K562 (cell line): ENCODE data around the gene KHSRP. TPM values are rescaled to one million over a fixed set of nuclear protein-coding genes. Genes with fewer than 3 reads are reported as not detected.

Source experiments
- CBX8 ChIP-seq: fragments of 200-600 bp; sonication (generic); IDR thresholded peaks from 2 replicates; pipeline ENCODE4 v1.6.1; 2012; ENCODE audit warnings: borderline replicate concordance, mixed run types, low read depth, mild to moderate bottlenecking, moderate library complexity, mixed read lengths, low read length, control low read depth, inconsistent platforms; ENCODE audit not compliant: poor library complexity, severe bottlenecking; ENCODE audit errors: extremely low read depth
- CUX1 ChIP-seq: fragments of 200-800 bp; sonication (Bioruptor generic); IDR thresholded peaks from 2 replicates; pipeline ENCODE4 v1.6.1; 2016; ENCODE audit warnings: missing genetic modification characterization, missing compliant biosample characterization
- FOXK1 ChIP-seq: sonication (generic); formaldehyde crosslinking; IDR thresholded peaks from 2 replicates; pipeline ENCODE4 v1.8.0; 2022; ENCODE audit warnings: missing genetic modification reagents, mild to moderate bottlenecking, borderline replicate concordance
- HDAC8 ChIP-seq: fragments of 450-650 bp; IDR thresholded peaks from 2 replicates; pipeline ENCODE4 v1.6.1; 2016; ENCODE audit warnings: mild to moderate bottlenecking, missing genetic modification characterization, moderate library complexity, missing compliant biosample characterization
- LCOR ChIP-seq: sonication (generic); formaldehyde crosslinking; IDR thresholded peaks from 2 replicates; pipeline ENCODE4 v1.8.0; 2022; ENCODE audit warnings: mild to moderate bottlenecking, missing genetic modification reagents
- MAFK ChIP-seq: IDR thresholded peaks from 2 replicates; pipeline ENCODE4 v1.6.1; 2011; ENCODE audit warnings: low read length, improper control_type of control experiment
- POLR2A ChIP-seq: fragments of 450-650 bp; conservative IDR thresholded peaks from 2 replicates; pipeline ENCODE4 v1.6.1; 2016
- POLR2H ChIP-seq: IDR thresholded peaks from 2 replicates; pipeline ENCODE4 v1.6.1; 2016; ENCODE audit warnings: missing genetic modification characterization, low read depth, mild to moderate bottlenecking, control low read depth, missing compliant biosample characterization, moderate library complexity
- PPARD ChIP-seq: fragments of 250-450 bp; sonication (Bioruptor Pico); IDR thresholded peaks from 2 replicates; pipeline ENCODE4 v1.8.0; 2022; ENCODE audit warnings: inconsistent platforms, mild to moderate bottlenecking, moderate library complexity
- PRPF4 ChIP-seq: fragments of 200-400 bp; formaldehyde crosslinking; IDR thresholded peaks from one replicate; pipeline ENCODE4 v1.6.1; 2017; ENCODE audit warnings: low read length, low read depth, mild to moderate bottlenecking; ENCODE audit not compliant: insufficient read depth, poor library complexity, severe bottlenecking
- RFX5 ChIP-seq: IDR thresholded peaks from 2 replicates; pipeline ENCODE4 v1.6.1; 2011; ENCODE audit warnings: low read depth, mild to moderate bottlenecking, improper control_type of control experiment, low read length
- SRSF1 ChIP-seq: fragments of 200-400 bp; formaldehyde crosslinking; IDR thresholded peaks from 2 replicates; pipeline ENCODE4 v1.6.1; 2017; ENCODE audit warnings: mild to moderate bottlenecking, low read depth, low read length, moderate library complexity
- TRIM25 ChIP-seq: fragments of 450-650 bp; IDR thresholded peaks from 2 replicates; pipeline ENCODE4 v1.7.0; 2016; ENCODE audit warnings: borderline replicate concordance
- U2AF2 ChIP-seq: fragments of 200-400 bp; formaldehyde crosslinking; optimal IDR thresholded peaks from 2 replicates; pipeline ENCODE3; 2017; ENCODE audit warnings: low read depth, mild to moderate bottlenecking, low read length
- ZNF133 ChIP-seq: fragments of 250-450 bp; sonication (Bioruptor Pico); IDR thresholded peaks from 2 replicates; pipeline ENCODE4 v1.4.0; 2020; ENCODE audit warnings: mild to moderate bottlenecking
- ZNF232 ChIP-seq: sonication (generic); formaldehyde crosslinking; IDR thresholded peaks from 2 replicates; pipeline ENCODE4 v1.8.0; 2022; ENCODE audit warnings: mild to moderate bottlenecking, missing genetic modification reagents
- ZNF436 ChIP-seq: fragments of 250-450, 450-650 bp; sonication (Bioruptor Pico); formaldehyde crosslinking; IDR thresholded peaks from 2 replicates; pipeline ENCODE4 v1.7.0; 2020; ENCODE audit warnings: mild to moderate bottlenecking
- ZNF449 ChIP-seq: fragments of 250-450 bp; sonication (Bioruptor Pico); IDR thresholded peaks from 2 replicates; pipeline ENCODE4 v1.8.0; 2022; ENCODE audit warnings: moderate library complexity, mild to moderate bottlenecking, inconsistent platforms
- ZSCAN29 ChIP-seq: fragments of 450-650 bp; IDR thresholded peaks from 2 replicates; pipeline ENCODE4 v1.6.1; 2017
- ZSCAN32 ChIP-seq: fragments of 450-650 bp; formaldehyde crosslinking; IDR thresholded peaks from 2 replicates; pipeline ENCODE4 v1.4.0; 2020; ENCODE audit warnings: mild to moderate bottlenecking, moderate library complexity
- polyA plus RNA-seq, 8 experiments: library from polyadenylated mRNA; depleted of rRNA in 4 of 8; stranded (reverse) in 5 of 8; unstranded in 3 of 8; fragments of >200 nt; fragmentation: Nextera tagmentation in 2 of 8; fragmentation: Illumina TruSeq in 1 of 8; extraction: Ambion mirVana in 2 of 8; extraction: Trizol in 1 of 8; gene quantifications; 2 replicates each; pipeline versions ENCODE4 v1.2.1 to v1.2.3, GENCODE V29; 2011 to 2014; ENCODE audit warnings: inconsistent platforms in 1 of 8, missing spikeins in 1 of 8
- total RNA-seq, 7 experiments: library from RNA; depleted of rRNA in 6 of 7; stranded (reverse); fragments of >200 nt in 6 of 7; fragmentation: Illumina TruSeq in 2 of 7; extraction: Trizol in 2 of 7; gene quantifications; 2 replicates each; pipeline versions ENCODE4 v1.2.1 to v1.2.3, GENCODE V29; 2011 to 2021; ENCODE audit warnings: low replicate concordance in 1 of 7

The KHSRP gene
- total and polyA plus RNA-seq, 9 of the 15 experiments (the other 6 are each of a cell fraction or from before 2014, with no cell fraction given): 4.2 to 564 (median 139) TPM

GRCh38 chr19:6424939-6425731 is 524 bp upstream of the KHSRP start (continued):
- TF ChIP-seq TRIM25: no peak
- TF ChIP-seq ZNF232 (CRISPR knock-in tag): peak; percentile 95
- TF ChIP-seq ZNF436: no peak
- TF ChIP-seq ZSCAN32 (CRISPR knock-in tag): no peak
- no peak for TF ChIP-seq SRSF1
- TF ChIP-seq ZNF449 (CRISPR knock-in tag): peak; percentile 48; the same call in 1 of the 2 replicates
- TF ChIP-seq LCOR (CRISPR knock-in tag): peak; percentile 98
- TF ChIP-seq PPARD (CRISPR knock-in tag): no peak
- peak; percentile 43; the same call in 1 of the 2 replicates for TF ChIP-seq POLR2A
- TF ChIP-seq ZNF133 (CRISPR knock-in tag): no peak
- TF ChIP-seq RFX5: no peak
- TF ChIP-seq FOXK1 (CRISPR knock-in tag): peak; percentile 97
- no peak for TF ChIP-seq PRPF4
- no peak for TF ChIP-seq CBX8
- no peak; the same call in 1 of the 2 replicates for TF ChIP-seq MAFK
- TF ChIP-seq POLR2H (tag): no peak
- peak; percentile 96 for TF ChIP-seq HDAC8 (tag)
- TF ChIP-seq ZSCAN29: no peak
- TF ChIP-seq U2AF2: no peak
- 0 out of 2 replicates have a peak, but pooled peaks have one; percentile 58 for TF ChIP-seq CUX1
